ENCODE results near the gene HAUS5. TPM values are rescaled to one million over a fixed set of nuclear protein-coding genes. Genes with fewer than 3 reads are reported as not detected.

The HAUS5 gene
- total RNA-seq, 1 donor from 2014 or later = 12.4 TPM

GRCh38 chr19:35607661-35608060, 4.9 kb upstream of the HAUS5 start:
- H3K4me3 ChIP-seq = no peak overlapping the region
- no peak overlapping the region for H2AFZ ChIP-seq (replicated peaks)
- H3K36me3 ChIP-seq = no peaks in the 10 kb centered on the region
- peaks cover 19% of the 10 kb centered on the region for H3K9me3 Mint-ChIP-seq
- H3K4me2 ChIP-seq = no peak overlapping the region
- H3K9me3 ChIP-seq (ENCODE audit: low read depth) = no peaks in the 10 kb centered on the region
- no peaks in the 10 kb centered on the region for H3K36me3 Mint-ChIP-seq
- peaks cover 6% of the 10 kb centered on the region for H3K27me3 ChIP-seq
- DNase-seq (ENCODE audit: low spot score) = no peak
- no peaks in the 10 kb centered on the region for H3K79me2 ChIP-seq (ENCODE audit: low read depth)
- H3K27ac ChIP-seq = no peak overlapping the region
- TF ChIP-seq EZH2 (IDR thresholded peaks at IDR 0.05) = no peak
- no peak for TF ChIP-seq EZH2phosphoT487 (IDR thresholded peaks at IDR 0.05)
- no peak for TF ChIP-seq CTCF (IDR thresholded peaks at IDR 0.05)
- no peak overlapping the region for H3K4me3 Mint-ChIP-seq
- no peak overlapping the region for H3K27ac Mint-ChIP-seq
- no peaks in the 10 kb centered on the region for H3F3A ChIP-seq (ENCODE audit: low read depth)
- H3K9ac ChIP-seq = no peak overlapping the region
- no peaks in the 10 kb centered on the region for H3K4me1 Mint-ChIP-seq
- no peaks in the 10 kb centered on the region for H3K4me1 ChIP-seq
- H4K20me1 ChIP-seq (ENCODE audit: low read depth) = no peaks in the 10 kb centered on the region
- H3K27me3 Mint-ChIP-seq (ENCODE audit: insufficient read depth, low read depth) = peaks cover 15% of the 10 kb centered on the region

GRCh38 chr19:35608251-35608650, 4.3 kb upstream of the HAUS5 start:
- H3F3A ChIP-seq (ENCODE audit: low read depth) = no peaks in the 10 kb centered on the region
- H3K27ac Mint-ChIP-seq = no peak overlapping the region
- DNase-seq (ENCODE audit: low spot score) = no peak
- H3K9me3 Mint-ChIP-seq = peaks cover 19% of the 10 kb centered on the region
- H3K27me3 Mint-ChIP-seq (ENCODE audit: insufficient read depth, low read depth) = peaks cover 12% of the 10 kb centered on the region
- no peaks in the 10 kb centered on the region for H3K36me3 ChIP-seq
- no peak overlapping the region for H3K4me2 ChIP-seq
- no peaks in the 10 kb centered on the region for H3K9me3 ChIP-seq (ENCODE audit: low read depth)
- no peaks in the 10 kb centered on the region for H3K36me3 Mint-ChIP-seq
- H3K4me1 Mint-ChIP-seq = no peaks in the 10 kb centered on the region
- no peak overlapping the region for H2AFZ ChIP-seq (replicated peaks)
- no peak overlapping the region for H3K4me3 Mint-ChIP-seq
- H4K20me1 ChIP-seq (ENCODE audit: low read depth) = no peaks in the 10 kb centered on the region
- H3K9ac ChIP-seq = no peak overlapping the region
- H3K4me1 ChIP-seq = no peaks in the 10 kb centered on the region
- peaks cover 5% of the 10 kb centered on the region for H3K79me2 ChIP-seq (ENCODE audit: low read depth)
- TF ChIP-seq EZH2phosphoT487 (IDR thresholded peaks at IDR 0.05) (no peak), EZH2 (IDR thresholded peaks at IDR 0.05) (no peak), CTCF (IDR thresholded peaks at IDR 0.05) (no peak)
- no peak overlapping the region for H3K4me3 ChIP-seq
- no peak overlapping the region for H3K27ac ChIP-seq
- H3K27me3 ChIP-seq = peaks cover 6% of the 10 kb centered on the region

- Histone ChIP-seq H3K9me3 (ENCODE audit: low read depth) (no peaks in the 10 kb centered on the region), H3K4me1 (no peaks in the 10 kb centered on the region), H3K4me2 (no peak overlapping the region), H2AFZ (replicated peaks) (no peak overlapping the region), H3K27ac (no peak overlapping the region), H4K20me1 (ENCODE audit: low read depth) (no peaks in the 10 kb centered on the region), H3K4me3 (no peak overlapping the region), H3K36me3 (no peaks in the 10 kb centered on the region), H3F3A (ENCODE audit: low read depth) (no peaks in the 10 kb centered on the region), H3K79me2 (ENCODE audit: low read depth) (peaks cover 7% of the 10 kb centered on the region), H3K27me3 (peaks cover 6% of the 10 kb centered on the region), H3K9ac (no peak overlapping the region)
- Mint-ChIP-seq H3K27me3 (ENCODE audit: insufficient read depth, low read depth) (peaks cover 12% of the 10 kb centered on the region), H3K36me3 (no peaks in the 10 kb centered on the region), H3K27ac (no peak overlapping the region), H3K9me3 (peaks cover 14% of the 10 kb centered on the region), H3K4me1 (no peaks in the 10 kb centered on the region), H3K4me3 (no peak overlapping the region)
- no peak for DNase-seq (ENCODE audit: low spot score)
- TF ChIP-seq EZH2phosphoT487 (IDR thresholded peaks at IDR 0.05) (no peak), CTCF (IDR thresholded peaks at IDR 0.05) (no peak), EZH2 (IDR thresholded peaks at IDR 0.05) (no peak)
These were observed 2.6 kb upstream of the HAUS5 start for GRCh38 chr19:35609851-35610353.
